Mesangial cell (primary cell): ENCODE results near the gene ATP6AP2. TPM values are rescaled to one million over a fixed set of nuclear protein-coding genes. Genes with fewer than 3 reads are reported as not detected.

Experiments used
- total RNA-seq: library from RNA; depleted of rRNA; stranded (reverse); fragments of >200 nt; gene quantifications from 2 replicates; pipeline ENCODE4 v1.2.3, GENCODE V29; 2015

ATP6AP2 gene, protein sequence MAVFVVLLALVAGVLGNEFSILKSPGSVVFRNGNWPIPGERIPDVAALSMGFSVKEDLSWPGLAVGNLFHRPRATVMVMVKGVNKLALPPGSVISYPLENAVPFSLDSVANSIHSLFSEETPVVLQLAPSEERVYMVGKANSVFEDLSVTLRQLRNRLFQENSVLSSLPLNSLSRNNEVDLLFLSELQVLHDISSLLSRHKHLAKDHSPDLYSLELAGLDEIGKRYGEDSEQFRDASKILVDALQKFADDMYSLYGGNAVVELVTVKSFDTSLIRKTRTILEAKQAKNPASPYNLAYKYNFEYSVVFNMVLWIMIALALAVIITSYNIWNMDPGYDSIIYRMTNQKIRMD
- 60.8 and 82.5 TPM in 2 replicates for total RNA-seq

DNA sequence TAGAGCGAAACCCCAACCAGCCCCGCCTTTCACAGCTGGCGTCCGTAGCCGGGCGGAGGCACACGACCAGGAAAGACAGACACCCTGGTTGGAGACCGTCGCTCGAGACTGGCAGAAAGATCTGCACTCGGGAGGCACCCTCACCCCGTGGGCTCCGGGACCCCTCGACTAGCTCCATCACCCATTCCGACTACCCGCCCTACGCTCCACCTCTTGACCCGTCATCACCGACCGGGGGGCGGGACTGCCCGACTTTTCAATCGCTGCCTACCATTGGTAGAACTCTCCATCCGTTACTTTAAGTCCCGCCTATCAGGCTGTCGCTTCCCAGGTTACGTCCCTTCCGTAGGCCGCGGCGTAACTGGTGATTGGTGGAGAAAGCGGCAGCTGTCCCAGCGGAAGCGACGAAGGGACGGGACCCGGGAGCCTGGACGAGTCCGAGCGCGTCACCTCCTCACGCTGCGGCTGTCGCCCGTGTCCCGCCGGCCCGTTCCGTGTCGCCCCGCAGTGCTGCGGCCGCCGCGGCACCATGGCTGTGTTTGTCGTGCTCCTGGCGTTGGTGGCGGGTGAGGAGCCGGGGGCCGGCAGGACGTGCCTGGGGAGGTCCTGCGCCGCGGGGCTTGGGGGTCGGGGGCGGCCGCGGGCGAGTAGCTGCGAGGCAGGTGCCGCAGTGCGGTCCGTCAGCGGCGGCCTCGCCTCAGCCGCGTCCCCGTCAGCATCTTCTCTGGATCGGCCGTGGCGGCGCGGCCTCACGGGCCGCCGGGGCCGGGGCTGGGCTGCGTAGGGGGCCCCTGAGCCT, at the start of gene ATP6AP2:
Gene ATP6AP2, plus strand, starts transcription at position 434 of the 799 bp plus-strand sequence. Its CDS starts 96 bp downstream, at position 530.

DNA sequence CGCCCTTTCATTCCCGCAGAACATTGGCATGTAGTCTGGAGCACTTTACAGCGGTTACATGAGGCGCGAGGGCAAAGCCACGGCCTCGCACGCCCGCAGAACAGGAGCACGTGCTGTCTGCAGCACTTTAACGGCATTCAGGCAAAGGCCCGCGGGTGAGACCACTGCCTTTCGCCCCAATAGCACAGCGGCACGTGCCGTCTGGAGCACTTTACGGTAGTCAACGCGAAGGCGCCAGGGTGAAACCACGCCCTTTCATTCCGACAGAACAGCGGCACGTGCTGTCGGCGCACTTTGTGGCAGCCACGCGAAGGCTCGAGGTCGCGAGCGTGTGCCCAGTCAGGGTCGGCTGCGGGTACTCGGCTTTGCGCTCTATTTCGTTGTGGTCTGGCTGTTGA, 42.4 kb downstream of the ATP6AP2 start, which contains the start of gene MPC1L:
Gene MPC1L, plus strand, starts transcription at position 290 of the 398 bp plus-strand sequence. CDS start 138 bp downstream, outside the sequence.

DNA sequence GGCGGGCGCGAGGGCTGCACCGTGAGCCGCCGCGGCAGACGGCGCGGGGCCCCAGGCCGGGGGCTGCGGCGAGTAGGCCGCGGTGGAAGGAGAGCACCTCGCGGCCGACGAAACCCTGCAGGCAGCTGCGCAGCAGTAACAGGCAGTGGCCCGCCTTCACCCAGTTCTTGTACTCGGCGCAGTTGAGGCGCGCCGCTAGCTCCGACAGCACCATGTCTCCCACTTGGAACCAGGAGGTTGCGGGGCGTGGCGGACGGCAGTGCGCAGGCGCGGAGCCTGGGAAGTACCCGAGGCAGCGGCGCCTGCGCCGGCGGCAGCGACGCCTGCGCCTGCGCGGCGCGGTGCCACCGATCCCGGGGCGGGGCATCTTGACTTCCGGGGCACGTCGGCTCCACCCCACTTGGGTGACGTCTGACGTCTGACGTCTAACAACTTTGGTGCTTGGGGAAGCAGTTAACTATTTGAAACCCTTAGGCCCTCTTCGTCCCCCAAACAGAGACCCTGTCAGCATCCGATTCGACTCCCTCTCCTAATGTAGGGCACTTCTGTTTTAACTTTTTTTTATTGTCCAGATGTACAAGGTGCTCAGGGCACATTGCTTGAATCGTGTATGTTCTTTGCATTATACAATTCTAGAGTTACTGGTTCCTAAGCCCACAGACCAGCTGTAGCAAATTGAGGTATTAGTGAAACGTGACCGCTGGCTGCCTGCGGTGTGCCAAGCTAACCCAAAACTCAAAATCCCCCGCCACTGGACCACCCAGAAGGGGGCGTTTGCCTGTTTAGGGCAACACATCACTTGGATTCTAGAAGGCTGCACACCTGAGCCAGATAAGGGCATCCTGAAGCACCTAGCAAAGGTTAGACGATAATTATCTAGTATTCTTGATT, 66.8 kb downstream of the ATP6AP2 start, which contains the start of gene CXorf38:
Gene CXorf38, minus strand, starts transcription at position 255 of the 891 bp plus-strand sequence. Its CDS starts 41 bp downstream, at position 214.

Other genes with a start within 250 kb of the ATP6AP2 start
- not detected in 2 replicates for gene MPC1L, start 42.5 kb downstream of the ATP6AP2 start, total RNA-seq
- 11.2 and 14.7 TPM in 2 replicates for gene CXorf38, start 66.6 kb downstream of the ATP6AP2 start, total RNA-seq
- gene MED14, start 154.6 kb downstream of the ATP6AP2 start, total RNA-seq, result 15.7 and 17.9 TPM in 2 replicates